Fibroblast of the conjunctiva (primary cell): ENCODE results near the gene FAM90A1.
"Not testable (repeated sequence)": the region's sequence is repeated elsewhere in the genome, so short reads cannot be mapped to it uniquely, and the experiment has no call there.

ENCODE experiments used
- DNase-seq: peaks from one replicate; pipeline ENCODE4 v3.0.0-alpha.2; 2010; ENCODE audit warnings: low read depth

Gene FAM90A1

DNA sequence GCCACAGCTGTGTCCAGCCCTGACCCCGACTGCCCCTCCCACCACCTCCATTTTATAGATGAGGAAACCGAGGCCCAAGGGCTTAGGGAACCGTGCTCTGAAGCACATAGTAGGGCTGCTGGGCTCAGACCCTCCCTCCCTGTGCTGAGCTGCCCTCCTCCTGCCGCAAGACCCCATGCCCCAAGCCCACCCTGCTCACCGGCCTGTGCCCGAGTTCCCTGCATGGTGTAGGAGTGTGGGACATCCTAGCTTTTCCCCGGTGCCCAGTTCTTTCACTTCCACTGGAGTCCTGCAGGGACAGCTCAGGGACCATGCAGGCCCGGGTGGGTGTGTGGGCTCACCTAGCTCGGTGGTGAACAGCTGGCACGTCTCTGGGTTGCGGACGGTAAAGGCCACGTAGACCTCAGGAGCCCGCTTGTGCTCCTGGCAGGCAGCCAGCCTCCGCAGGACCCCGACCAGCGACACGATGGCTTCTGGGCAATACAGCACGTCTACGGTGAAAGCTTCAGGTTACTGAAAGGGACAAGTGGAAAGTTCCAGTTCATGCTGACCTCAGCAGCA is 6.6 kb upstream of the FAM90A1 start:
- not testable (repeated sequence) for DNase-seq

- not testable (repeated sequence) for DNase-seq
Measured at GRCh38 chr12:8233300-8233855, 6.0 kb upstream of the FAM90A1 start.

DNA sequence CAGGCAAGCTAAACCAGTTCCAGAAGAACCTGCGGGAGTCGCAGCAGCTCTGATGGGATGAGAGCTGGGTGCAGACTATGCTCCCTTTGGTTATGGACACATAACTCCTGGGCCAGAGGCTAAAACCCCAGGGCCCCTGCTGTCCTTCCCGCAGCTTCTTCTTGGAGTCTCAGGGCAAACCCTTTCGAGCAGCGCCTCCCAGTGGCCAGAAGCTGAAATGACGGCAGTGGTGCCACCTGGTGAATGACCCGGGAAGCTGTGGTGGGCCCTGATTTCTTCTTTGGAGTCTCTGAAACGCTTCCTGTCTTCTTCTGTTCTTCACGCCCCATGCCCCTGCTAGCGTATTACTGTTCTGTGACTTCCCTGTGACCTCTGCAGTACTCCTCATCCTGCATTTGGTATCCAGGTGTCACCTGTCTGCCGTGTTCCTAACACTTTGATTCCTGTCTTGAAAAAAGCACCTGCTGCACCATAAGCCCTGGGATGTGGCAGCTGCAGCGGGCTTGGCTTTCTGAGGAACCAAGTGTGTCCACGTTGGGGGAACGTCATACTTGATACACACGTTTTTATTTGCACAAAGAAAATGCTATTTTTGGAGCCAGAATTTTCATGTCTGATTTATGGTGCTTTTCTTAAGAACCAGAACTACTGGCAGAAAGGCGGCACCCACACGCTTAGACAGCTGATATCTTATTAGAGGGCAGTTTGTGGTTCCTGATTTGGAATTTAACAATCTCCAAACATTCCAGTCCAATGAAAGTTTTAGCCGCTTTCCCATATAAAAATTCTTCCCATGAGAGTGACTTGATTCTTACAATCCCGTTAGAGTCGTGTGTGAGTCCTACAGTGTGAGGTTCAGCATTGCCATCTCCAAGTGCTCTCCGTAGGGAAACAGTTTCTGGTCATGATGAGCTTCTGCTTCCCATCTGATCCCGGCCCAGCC is 4.5 kb upstream of the FAM90A1 start:
- DNase-seq, result not testable (repeated sequence)

DNA sequence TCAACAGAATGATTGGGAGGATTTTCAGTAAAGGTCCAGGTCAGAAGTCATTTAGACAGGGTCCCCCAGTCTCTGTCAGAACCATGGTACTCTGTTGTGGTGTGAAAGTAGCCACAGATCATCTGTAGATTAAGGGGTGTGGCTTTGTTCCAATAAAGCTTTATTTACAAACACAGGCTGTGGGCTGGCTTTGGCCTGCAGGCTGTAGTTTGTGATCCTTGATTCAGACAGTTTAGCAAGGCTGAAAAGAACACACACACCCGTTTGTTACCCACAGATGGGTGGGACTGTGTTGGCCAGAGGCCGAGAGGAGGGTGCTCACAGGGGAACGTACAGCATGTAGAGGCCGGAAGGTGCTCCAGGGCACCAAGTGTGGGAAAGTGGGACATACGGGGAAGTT is 3.6 kb upstream of the FAM90A1 start:
- not testable (repeated sequence) for DNase-seq

DNA sequence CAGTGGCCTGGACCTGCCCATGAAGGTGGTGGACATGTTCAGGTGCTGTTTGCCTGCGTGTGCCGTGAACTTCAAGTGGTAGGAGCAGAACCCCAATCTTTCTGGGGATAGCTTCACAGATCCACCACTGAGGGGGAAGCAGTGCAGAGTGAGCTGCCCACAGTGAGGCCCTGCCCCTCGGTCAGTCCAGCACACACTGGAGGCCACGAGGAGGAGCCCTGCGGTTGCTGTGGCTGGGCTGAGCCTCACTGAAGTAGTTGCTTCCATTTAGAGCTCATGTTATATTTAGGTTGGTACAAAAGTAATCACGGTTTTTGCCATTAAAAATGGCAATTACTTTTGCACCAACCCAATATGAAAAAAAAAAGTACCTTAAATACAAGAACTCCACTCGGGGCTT is 2.1 kb upstream of the FAM90A1 start:
- not testable (repeated sequence) for DNase-seq

- DNase-seq, result not testable (repeated sequence)
Measured at GRCh38 chr12:8228607-8229006, 1.2 kb upstream of the FAM90A1 start.

DNA sequence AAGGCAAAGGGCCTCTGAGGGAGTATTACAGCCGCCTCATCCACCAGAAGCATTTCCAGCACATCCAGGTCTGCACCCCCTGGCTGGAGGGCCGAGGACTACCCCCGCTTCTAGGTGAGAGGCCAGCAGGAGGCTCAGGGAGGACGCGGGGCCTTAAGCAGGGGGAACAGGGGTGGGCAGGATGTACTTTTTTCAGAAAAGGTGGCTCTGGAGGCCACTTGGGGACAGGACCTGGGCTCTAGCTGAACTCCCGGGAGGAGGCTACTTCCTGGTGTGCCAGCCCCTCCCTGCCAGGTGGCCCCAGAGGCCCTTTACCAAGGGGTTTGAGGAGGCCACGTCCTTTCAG is 287 bp upstream of the FAM90A1 start:
- not testable (repeated sequence) for DNase-seq

- DNase-seq, result no peak
Measured at GRCh38 chr12:8226355-8226754, 1.1 kb downstream of the FAM90A1 start.

GRCh38 chr12:8224782-8225181 is 2.6 kb downstream of the FAM90A1 start:
- DNase-seq, result not testable (repeated sequence)

GRCh38 chr12:8223646-8224045 is 3.8 kb downstream of the FAM90A1 start:
- not testable (repeated sequence) for DNase-seq

- not testable (repeated sequence) for DNase-seq
Measured at GRCh38 chr12:8222303-8222702, 5.1 kb downstream of the FAM90A1 start.

GRCh38 chr12:8221844-8222243 is 5.6 kb downstream of the FAM90A1 start:
- DNase-seq, result not testable (repeated sequence)

- DNase-seq, result not testable (repeated sequence)
Measured at GRCh38 chr12:8221375-8221774, 6.0 kb downstream of the FAM90A1 start.

DNA sequence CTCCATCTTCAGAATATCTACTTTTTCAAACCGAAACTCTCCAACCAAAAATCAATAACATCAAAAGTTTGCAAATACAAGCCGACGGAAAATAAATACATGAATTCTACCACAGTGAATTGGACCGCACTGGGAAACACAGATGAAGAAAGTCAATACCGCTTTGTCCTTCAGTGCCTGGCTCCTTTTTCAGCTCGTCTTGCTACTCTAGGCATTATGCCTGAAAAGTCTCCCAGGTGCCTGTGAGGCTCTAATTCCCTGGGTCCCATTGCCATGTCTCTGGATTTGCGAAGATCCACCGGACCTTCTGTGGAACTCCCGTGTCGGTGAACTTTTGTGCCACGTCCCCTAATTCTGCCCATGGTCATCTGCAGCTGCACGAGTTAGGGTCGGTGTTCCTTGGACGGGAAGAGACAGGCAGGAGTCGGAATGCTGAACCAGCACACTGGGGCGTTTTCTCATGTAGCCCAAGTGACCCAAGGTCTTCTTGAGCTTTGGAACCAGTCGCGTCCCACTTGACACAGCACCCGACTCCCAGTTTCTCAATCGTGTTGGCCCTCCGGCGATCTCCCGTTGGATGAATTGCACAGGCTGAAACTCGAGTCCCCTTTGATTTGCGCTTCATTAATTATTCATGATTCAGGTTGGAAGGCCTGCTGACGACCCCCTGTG is 8.6 kb downstream of the FAM90A1 start:
- DNase-seq, result not testable (repeated sequence)

- DNase-seq, result peak; percentile 48
Measured at GRCh38 chr12:8197685-8198308, 29.6 kb downstream of the FAM90A1 start.

DNA sequence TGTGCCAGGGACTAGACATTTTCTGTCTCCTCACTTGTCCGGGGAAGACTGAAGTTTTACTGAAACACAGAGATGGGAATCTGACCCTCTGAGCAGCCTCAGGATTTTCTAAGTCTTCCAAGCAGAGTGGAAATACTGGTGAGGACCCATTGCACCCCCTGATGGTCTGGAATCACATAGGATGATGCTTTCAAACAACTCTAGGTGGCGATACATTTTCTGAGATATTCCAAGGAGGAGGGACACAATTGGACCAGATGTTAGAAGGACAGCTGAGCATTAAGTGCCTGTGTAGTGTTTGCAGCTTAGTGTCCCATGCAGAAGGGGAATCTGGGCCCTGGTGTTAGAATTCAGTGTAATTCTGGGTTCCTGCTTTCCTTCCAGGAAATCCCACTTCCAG is 39.3 kb downstream of the FAM90A1 start:
- DNase-seq, result not testable (repeated sequence)

- not testable (repeated sequence) for DNase-seq
Measured at GRCh38 chr12:8184206-8184605, 43.2 kb downstream of the FAM90A1 start.

GRCh38 chr12:8183346-8183745 is 44.1 kb downstream of the FAM90A1 start:
- DNase-seq, result not testable (repeated sequence)

GRCh38 chr12:8182923-8183322 is 44.5 kb downstream of the FAM90A1 start:
- DNase-seq, result not testable (repeated sequence)

GRCh38 chr12:8181271-8181670 is 46.1 kb downstream of the FAM90A1 start:
- DNase-seq, result not testable (repeated sequence)

DNA sequence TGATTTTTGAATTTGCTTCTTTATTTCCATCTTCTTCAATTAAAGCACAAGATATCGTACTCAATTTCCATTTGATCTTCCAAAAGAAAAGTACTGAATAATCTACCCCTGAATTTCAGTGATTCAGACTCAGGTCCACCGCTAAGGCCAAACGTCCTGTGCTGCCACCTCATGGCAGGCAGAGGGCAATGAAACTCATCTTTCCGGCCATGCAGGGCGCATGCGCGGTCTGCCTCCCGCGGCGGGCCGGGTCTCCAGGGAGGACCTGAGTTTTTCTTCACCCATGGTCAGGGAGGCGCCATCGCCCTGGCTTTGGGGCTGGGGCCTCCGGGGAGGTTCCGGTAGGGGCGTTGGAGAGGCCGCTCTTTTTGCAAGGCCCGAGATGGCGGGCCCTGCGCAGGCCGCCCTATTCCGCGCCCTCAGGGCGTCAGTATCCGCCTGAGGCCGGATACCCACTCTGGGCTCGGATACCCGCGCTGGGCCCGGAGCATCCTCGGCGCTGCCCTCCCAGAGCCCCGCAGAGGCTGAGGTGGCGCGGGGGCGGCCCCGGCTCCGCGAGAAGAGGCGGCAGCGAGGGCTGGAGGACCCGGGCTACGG is 47.3 kb downstream of the FAM90A1 start:
- DNase-seq, result peak; percentile 8

GRCh38 chr12:8172911-8173310 is 54.5 kb downstream of the FAM90A1 start:
- DNase-seq, result not testable (repeated sequence)
